ENCODE measurements around the gene ARSJ. TPM values are rescaled to one million over a fixed set of nuclear protein-coding genes. Genes with fewer than 3 reads are reported as not detected.

ARSJ gene
- total and polyA plus RNA-seq, 2 experiments from 2014 or later = 4.3 to 6.6 TPM

- no peaks in the 10 kb centered on the region for H3F3A ChIP-seq (replicated peaks; ENCODE audit: low read depth)
- DNase-seq (ENCODE audit: low spot score) = peak; percentile 82
- H3K4me3 ChIP-seq = peak overlapping the region; percentile 80
- H3K4me1 ChIP-seq (ENCODE audit: insufficient read depth) = peaks cover 13% of the 10 kb centered on the region
- peak; percentile 74 for ATAC-seq
- peaks cover 21% of the 10 kb centered on the region for H3K79me2 ChIP-seq (replicated peaks; ENCODE audit: insufficient read depth)
- no peaks in the 10 kb centered on the region for H4K20me1 ChIP-seq (replicated peaks; ENCODE audit: insufficient read depth)
- H3K9me3 Mint-ChIP-seq = peaks cover 17% of the 10 kb centered on the region
- peaks cover 13% of the 10 kb centered on the region for H3K27me3 ChIP-seq (ENCODE audit: insufficient read depth)
- H2AFZ ChIP-seq = peak overlapping the region; percentile 94; the same call in 1 of the 2 replicates
- TF ChIP-seq, protein P1, sequence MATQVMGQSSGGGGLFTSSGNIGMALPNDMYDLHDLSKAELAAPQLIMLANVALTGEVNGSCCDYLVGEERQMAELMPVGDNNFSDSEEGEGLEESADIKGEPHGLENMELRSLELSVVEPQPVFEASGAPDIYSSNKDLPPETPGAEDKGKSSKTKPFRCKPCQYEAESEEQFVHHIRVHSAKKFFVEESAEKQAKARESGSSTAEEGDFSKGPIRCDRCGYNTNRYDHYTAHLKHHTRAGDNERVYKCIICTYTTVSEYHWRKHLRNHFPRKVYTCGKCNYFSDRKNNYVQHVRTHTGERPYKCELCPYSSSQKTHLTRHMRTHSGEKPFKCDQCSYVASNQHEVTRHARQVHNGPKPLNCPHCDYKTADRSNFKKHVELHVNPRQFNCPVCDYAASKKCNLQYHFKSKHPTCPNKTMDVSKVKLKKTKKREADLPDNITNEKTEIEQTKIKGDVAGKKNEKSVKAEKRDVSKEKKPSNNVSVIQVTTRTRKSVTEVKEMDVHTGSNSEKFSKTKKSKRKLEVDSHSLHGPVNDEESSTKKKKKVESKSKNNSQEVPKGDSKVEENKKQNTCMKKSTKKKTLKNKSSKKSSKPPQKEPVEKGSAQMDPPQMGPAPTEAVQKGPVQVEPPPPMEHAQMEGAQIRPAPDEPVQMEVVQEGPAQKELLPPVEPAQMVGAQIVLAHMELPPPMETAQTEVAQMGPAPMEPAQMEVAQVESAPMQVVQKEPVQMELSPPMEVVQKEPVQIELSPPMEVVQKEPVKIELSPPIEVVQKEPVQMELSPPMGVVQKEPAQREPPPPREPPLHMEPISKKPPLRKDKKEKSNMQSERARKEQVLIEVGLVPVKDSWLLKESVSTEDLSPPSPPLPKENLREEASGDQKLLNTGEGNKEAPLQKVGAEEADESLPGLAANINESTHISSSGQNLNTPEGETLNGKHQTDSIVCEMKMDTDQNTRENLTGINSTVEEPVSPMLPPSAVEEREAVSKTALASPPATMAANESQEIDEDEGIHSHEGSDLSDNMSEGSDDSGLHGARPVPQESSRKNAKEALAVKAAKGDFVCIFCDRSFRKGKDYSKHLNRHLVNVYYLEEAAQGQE (IDR thresholded peaks at IDR 0.05; ENCODE audit: unreplicated experiment) = no peak
- TF ChIP-seq EZH2 (IDR thresholded peaks at IDR 0.05; ENCODE audit: low read depth, unreplicated experiment) = no peak
- TF ChIP-seq, protein P2, sequence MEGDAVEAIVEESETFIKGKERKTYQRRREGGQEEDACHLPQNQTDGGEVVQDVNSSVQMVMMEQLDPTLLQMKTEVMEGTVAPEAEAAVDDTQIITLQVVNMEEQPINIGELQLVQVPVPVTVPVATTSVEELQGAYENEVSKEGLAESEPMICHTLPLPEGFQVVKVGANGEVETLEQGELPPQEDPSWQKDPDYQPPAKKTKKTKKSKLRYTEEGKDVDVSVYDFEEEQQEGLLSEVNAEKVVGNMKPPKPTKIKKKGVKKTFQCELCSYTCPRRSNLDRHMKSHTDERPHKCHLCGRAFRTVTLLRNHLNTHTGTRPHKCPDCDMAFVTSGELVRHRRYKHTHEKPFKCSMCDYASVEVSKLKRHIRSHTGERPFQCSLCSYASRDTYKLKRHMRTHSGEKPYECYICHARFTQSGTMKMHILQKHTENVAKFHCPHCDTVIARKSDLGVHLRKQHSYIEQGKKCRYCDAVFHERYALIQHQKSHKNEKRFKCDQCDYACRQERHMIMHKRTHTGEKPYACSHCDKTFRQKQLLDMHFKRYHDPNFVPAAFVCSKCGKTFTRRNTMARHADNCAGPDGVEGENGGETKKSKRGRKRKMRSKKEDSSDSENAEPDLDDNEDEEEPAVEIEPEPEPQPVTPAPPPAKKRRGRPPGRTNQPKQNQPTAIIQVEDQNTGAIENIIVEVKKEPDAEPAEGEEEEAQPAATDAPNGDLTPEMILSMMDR (conservative IDR thresholded peaks at IDR 0.05; ENCODE audit: low read depth in 2 of 2) = no peak
- TF ChIP-seq JUNB (IDR thresholded peaks at IDR 0.05; ENCODE audit: unreplicated experiment) = no peak
- peaks cover 33% of the 10 kb centered on the region for H3K4me1 Mint-ChIP-seq
- peak overlapping the region; percentile 57 for H3K27ac ChIP-seq (ENCODE audit: low read depth)
- H3K27me3 Mint-ChIP-seq (ENCODE audit: insufficient read depth, low read depth, poor library complexity) = peaks cover 22% of the 10 kb centered on the region
- peak overlapping the region; percentile 83 for H3K4me2 ChIP-seq
- peaks cover 14% of the 10 kb centered on the region for H3K36me3 Mint-ChIP-seq (ENCODE audit: low read depth)
- H3K4me3 Mint-ChIP-seq = peak overlapping the region; percentile 92
- no peaks in the 10 kb centered on the region for H3K36me3 ChIP-seq (ENCODE audit: insufficient read depth)
- no peaks in the 10 kb centered on the region for H3K9me2 ChIP-seq (ENCODE audit: insufficient read depth)
- H3K27ac Mint-ChIP-seq = peak overlapping the region; percentile 72; the same call in 1 of the 2 replicates
Measured at GRCh38 chr4:113979905-113980615, 613 bp upstream of the ARSJ start.

DNA sequence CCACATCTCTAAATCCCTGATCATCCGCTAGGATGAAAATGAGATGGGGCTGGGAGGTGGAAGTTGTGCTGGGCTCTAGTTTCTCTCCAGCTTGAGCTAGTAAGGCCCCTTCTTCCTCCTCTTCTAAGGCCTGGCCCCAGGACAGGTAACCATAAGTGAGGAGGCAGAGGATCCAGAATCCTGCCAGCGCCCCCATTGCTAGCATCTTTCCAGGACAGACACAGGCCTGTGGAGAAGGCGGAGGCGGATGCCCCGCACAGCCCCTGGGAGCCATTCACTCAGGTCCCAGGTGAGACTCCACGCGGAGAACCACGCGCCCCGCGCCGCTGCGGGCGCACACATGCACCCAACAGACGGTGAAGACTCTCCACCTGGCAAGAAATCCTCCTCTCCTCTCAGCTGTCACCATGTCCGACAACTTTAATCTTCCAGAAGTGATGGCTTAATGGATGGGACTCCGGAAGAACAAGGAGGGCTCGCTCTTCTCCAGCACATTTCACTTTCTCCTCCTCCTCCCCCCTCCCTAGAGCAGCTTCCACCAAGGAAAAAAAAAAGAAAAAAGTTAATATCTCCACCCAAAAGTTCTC is 793 bp downstream of the ARSJ start:
- peak overlapping the region; percentile 94 for H2AFZ ChIP-seq
- no peak for TF ChIP-seq CREB1 (CRISPR knock-in tag; IDR thresholded peaks at IDR 0.05; ENCODE audit: low read depth)
- TF ChIP-seq, protein P1 (IDR thresholded peaks at IDR 0.05; ENCODE audit: unreplicated experiment) = no peak
- TF ChIP-seq, protein P3, sequence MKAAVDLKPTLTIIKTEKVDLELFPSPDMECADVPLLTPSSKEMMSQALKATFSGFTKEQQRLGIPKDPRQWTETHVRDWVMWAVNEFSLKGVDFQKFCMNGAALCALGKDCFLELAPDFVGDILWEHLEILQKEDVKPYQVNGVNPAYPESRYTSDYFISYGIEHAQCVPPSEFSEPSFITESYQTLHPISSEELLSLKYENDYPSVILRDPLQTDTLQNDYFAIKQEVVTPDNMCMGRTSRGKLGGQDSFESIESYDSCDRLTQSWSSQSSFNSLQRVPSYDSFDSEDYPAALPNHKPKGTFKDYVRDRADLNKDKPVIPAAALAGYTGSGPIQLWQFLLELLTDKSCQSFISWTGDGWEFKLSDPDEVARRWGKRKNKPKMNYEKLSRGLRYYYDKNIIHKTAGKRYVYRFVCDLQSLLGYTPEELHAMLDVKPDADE (IDR thresholded peaks at IDR 0.05) = no peak
- no peak for TF ChIP-seq EZH2phosphoT487 (IDR thresholded peaks at IDR 0.05; ENCODE audit: unreplicated experiment)
- no peak for TF ChIP-seq STAT1 (IDR thresholded peaks at IDR 0.05; ENCODE audit: unreplicated experiment)
- TF ChIP-seq ZNF331 (CRISPR knock-in tag; IDR thresholded peaks at IDR 0.05; ENCODE audit: low read depth) = no peak
- no peak for TF ChIP-seq EZH2 (IDR thresholded peaks at IDR 0.05; ENCODE audit: low read depth, unreplicated experiment)
- 0 out of 2 replicates have a peak overlapping the region, but pooled peaks have one; percentile 72 for H3K27ac Mint-ChIP-seq
- H3K27me3 ChIP-seq (ENCODE audit: insufficient read depth) = peaks cover 13% of the 10 kb centered on the region
- H3K4me2 ChIP-seq = peak overlapping the region; percentile 83
- DNase-seq (ENCODE audit: low spot score) = peak; percentile 45
- peak overlapping the region; percentile 92 for H3K4me3 Mint-ChIP-seq
- peaks cover 33% of the 10 kb centered on the region for H3K4me1 Mint-ChIP-seq
- H3F3A ChIP-seq (replicated peaks; ENCODE audit: low read depth) = no peaks in the 10 kb centered on the region
- ATAC-seq = peak; percentile 56
- no peaks in the 10 kb centered on the region for H3K9me2 ChIP-seq (ENCODE audit: insufficient read depth)
- no peaks in the 10 kb centered on the region for H3K36me3 ChIP-seq (ENCODE audit: insufficient read depth)
- H3K4me3 ChIP-seq = peak overlapping the region; percentile 80
- H3K79me2 ChIP-seq (replicated peaks; ENCODE audit: insufficient read depth) = peaks cover 30% of the 10 kb centered on the region
- H3K9me3 Mint-ChIP-seq = peaks cover 7% of the 10 kb centered on the region
- H3K4me1 ChIP-seq (ENCODE audit: insufficient read depth) = peaks cover 13% of the 10 kb centered on the region
- H4K20me1 ChIP-seq (replicated peaks; ENCODE audit: insufficient read depth) = no peaks in the 10 kb centered on the region
- H3K27me3 Mint-ChIP-seq (ENCODE audit: insufficient read depth, low read depth, poor library complexity) = peaks cover 17% of the 10 kb centered on the region
- peaks cover 9% of the 10 kb centered on the region for H3K36me3 Mint-ChIP-seq (ENCODE audit: low read depth)
- H3K27ac ChIP-seq (ENCODE audit: low read depth) = no peak overlapping the region

Measured in GM23338 (cell line).